ENCODE results near the gene GSTCD.

GSTCD gene

GRCh38 chr4:105895583-105896460 is 187.2 kb downstream of the GSTCD start:
- DNase-seq, result no peak

- no peak for DNase-seq
Observed at GRCh38 chr4:105896461-105896942, 187.9 kb downstream of the GSTCD start.

Data from MV-4-11 (cell line).